SU-DHL-6 (cell line): ENCODE data around the gene MCU.

Experiments
- H2AFZ ChIP-seq: fragments of 200-600 bp; sonication (generic); 2 replicates; pipeline ENCODE4 v1.6.1; 2014; ENCODE audit warnings: low read depth, mild to moderate bottlenecking, moderate library complexity, mixed read lengths, antibody characterized with exemption, low read length; ENCODE audit not compliant: severe bottlenecking
- H3F3A ChIP-seq: fragments of 200-600 bp; shearing (Covaris generic); 2 replicates; pipeline ENCODE4 v1.6.0; 2016; ENCODE audit warnings: antibody characterized with exemption, mild to moderate bottlenecking; ENCODE audit not compliant: insufficient read depth
- H3K27ac ChIP-seq: fragments of 200-600 bp; sonication (generic); 2 replicates; pipeline ENCODE4 v1.5.1; 2016; ENCODE audit warnings: low read depth, mild to moderate bottlenecking, low read length, moderate library complexity, mixed read lengths
- H3K27me3 ChIP-seq: fragments of 200-600 bp; sonication (generic), shearing (Covaris generic); 2 replicates; pipeline ENCODE4 v1.6.0; 2014; ENCODE audit warnings: mild to moderate bottlenecking, low read length
- H3K36me3 ChIP-seq: fragments of 200-600 bp; sonication (generic); 2 replicates; pipeline ENCODE4 v1.6.1; 2014; ENCODE audit warnings: mild to moderate bottlenecking, low read length, mixed read lengths
- H3K4me2 ChIP-seq: fragments of 300-600, 200-600 bp; shearing (Covaris generic), sonication (generic); 2 replicates; pipeline ENCODE4 v1.6.0; 2014; ENCODE audit warnings: low read length, low read depth, mild to moderate bottlenecking; ENCODE audit not compliant: poor library complexity, severe bottlenecking
- H3K4me3 ChIP-seq: fragments of 200-600 bp; sonication (generic); 2 replicates; pipeline ENCODE4 v1.5.1; 2014; ENCODE audit warnings: antibody characterized with exemption, low read length, mild to moderate bottlenecking, mixed read lengths; ENCODE audit not compliant: insufficient read depth, poor library complexity, severe bottlenecking
- H3K79me2 ChIP-seq: fragments of 200-600 bp; sonication (generic); 2 replicates; pipeline ENCODE4 v1.6.1; 2014; ENCODE audit warnings: mild to moderate bottlenecking, low read length, moderate library complexity; ENCODE audit not compliant: insufficient read depth
- H3K9ac ChIP-seq: fragments of 200-600 bp; sonication (generic); 2 replicates; pipeline ENCODE4 v1.7.0; 2014; ENCODE audit warnings: mild to moderate bottlenecking, low read length
- H3K9me2 ChIP-seq: fragments of 200-600 bp; sonication (generic); replicated peaks from 2 replicates; pipeline ENCODE4 v1.6.1; 2014; ENCODE audit warnings: low read length; ENCODE audit not compliant: insufficient read depth
- H3K9me3 ChIP-seq: fragments of 200-600 bp; sonication (generic); 2 replicates; pipeline ENCODE4 v1.6.1; 2014; ENCODE audit warnings: low read length, mixed read lengths; ENCODE audit not compliant: insufficient read depth
- H4K20me1 ChIP-seq: fragments of 200-600 bp; sonication (generic); 2 replicates; pipeline ENCODE4 v1.6.1; 2014; ENCODE audit warnings: low read depth, mild to moderate bottlenecking, antibody characterized with exemption, low read length, moderate library complexity, mixed read lengths
- EZH2phosphoT487 ChIP-seq: fragments of 200-600 bp; sonication (generic), shearing (Covaris generic); conservative IDR thresholded peaks from 2 replicates; pipeline ENCODE4 v1.6.1; 2018; ENCODE audit warnings: mild to moderate bottlenecking, antibody characterized with exemption, low read length, moderate library complexity, mixed read lengths
- TF ChIP-seq, protein P1 (sequence below): fragments of 200-600 bp; sonication (generic); IDR thresholded peaks from one replicate; pipeline ENCODE4 v1.5.1; 2017; ENCODE audit warnings: antibody characterized with exemption, mild to moderate bottlenecking, low read length, moderate library complexity; ENCODE audit not compliant: insufficient read depth, poor library complexity, severe bottlenecking

MCU gene

GRCh38 chr10:72855129-72855528, 163.2 kb downstream of the MCU start:
- H3K9ac ChIP-seq, result no peak overlapping the region
- H3K79me2 ChIP-seq, result no peaks in the 10 kb centered on the region
- H3K36me3 ChIP-seq, result no peaks in the 10 kb centered on the region; the same call in 1 of the 2 replicates
- TF ChIP-seq EZH2phosphoT487, result no peak
- TF ChIP-seq, protein P1, sequence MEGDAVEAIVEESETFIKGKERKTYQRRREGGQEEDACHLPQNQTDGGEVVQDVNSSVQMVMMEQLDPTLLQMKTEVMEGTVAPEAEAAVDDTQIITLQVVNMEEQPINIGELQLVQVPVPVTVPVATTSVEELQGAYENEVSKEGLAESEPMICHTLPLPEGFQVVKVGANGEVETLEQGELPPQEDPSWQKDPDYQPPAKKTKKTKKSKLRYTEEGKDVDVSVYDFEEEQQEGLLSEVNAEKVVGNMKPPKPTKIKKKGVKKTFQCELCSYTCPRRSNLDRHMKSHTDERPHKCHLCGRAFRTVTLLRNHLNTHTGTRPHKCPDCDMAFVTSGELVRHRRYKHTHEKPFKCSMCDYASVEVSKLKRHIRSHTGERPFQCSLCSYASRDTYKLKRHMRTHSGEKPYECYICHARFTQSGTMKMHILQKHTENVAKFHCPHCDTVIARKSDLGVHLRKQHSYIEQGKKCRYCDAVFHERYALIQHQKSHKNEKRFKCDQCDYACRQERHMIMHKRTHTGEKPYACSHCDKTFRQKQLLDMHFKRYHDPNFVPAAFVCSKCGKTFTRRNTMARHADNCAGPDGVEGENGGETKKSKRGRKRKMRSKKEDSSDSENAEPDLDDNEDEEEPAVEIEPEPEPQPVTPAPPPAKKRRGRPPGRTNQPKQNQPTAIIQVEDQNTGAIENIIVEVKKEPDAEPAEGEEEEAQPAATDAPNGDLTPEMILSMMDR, result no peak
- H2AFZ ChIP-seq, result no peak overlapping the region
- H3K9me3 ChIP-seq, result peaks cover 6% of the 10 kb centered on the region; the same call in 1 of the 2 replicates
- H3K4me3 ChIP-seq, result no peak overlapping the region
- H4K20me1 ChIP-seq, result no peaks in the 10 kb centered on the region
- no peak overlapping the region for H3K4me2 ChIP-seq
- no peaks in the 10 kb centered on the region for H3K27me3 ChIP-seq
- H3K27ac ChIP-seq, result no peak overlapping the region
- H3K9me2 ChIP-seq, result no peaks in the 10 kb centered on the region
- no peaks in the 10 kb centered on the region for H3F3A ChIP-seq

- H2AFZ ChIP-seq, result no peak overlapping the region
- H3K36me3 ChIP-seq, result no peaks in the 10 kb centered on the region; the same call in 1 of the 2 replicates
- H3K9me2 ChIP-seq, result no peaks in the 10 kb centered on the region
- H3K4me3 ChIP-seq, result no peak overlapping the region
- no peak overlapping the region for H3K9ac ChIP-seq
- no peaks in the 10 kb centered on the region for H3F3A ChIP-seq
- H3K9me3 ChIP-seq, result peaks cover 6% of the 10 kb centered on the region; the same call in 1 of the 2 replicates
- H4K20me1 ChIP-seq, result no peaks in the 10 kb centered on the region
- H3K27ac ChIP-seq, result no peak overlapping the region
- no peak for TF ChIP-seq EZH2phosphoT487
- TF ChIP-seq, protein P1, result no peak
- H3K4me2 ChIP-seq, result no peak overlapping the region
- H3K27me3 ChIP-seq, result no peaks in the 10 kb centered on the region
- H3K79me2 ChIP-seq, result no peaks in the 10 kb centered on the region
Measured at GRCh38 chr10:72855790-72856189, 163.8 kb downstream of the MCU start.

DNA sequence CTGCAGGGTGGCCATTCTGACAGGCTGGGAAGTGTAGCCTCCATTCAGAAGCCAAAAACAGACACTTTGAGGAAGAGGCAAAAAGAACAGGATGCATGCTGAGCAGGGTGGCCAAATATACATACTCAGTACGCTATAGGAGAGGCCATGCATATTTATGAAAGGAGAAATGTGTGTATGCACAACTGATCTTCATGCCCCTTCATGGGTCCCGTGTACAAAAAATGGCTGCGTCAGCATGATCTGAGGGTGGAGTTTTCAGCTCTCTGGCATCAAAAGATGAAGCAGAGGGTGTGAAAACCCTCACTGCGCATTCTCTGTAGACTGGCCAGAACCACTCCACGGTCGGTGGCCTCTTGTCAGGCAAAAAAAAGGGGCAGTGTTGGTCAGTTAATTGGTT, 166.1 kb downstream of the MCU start:
- Histone ChIP-seq H3K9ac (no peak overlapping the region), H3K9me2 (no peaks in the 10 kb centered on the region), H4K20me1 (no peaks in the 10 kb centered on the region), H2AFZ (no peak overlapping the region), H3F3A (no peaks in the 10 kb centered on the region), H3K4me3 (no peak overlapping the region), H3K79me2 (no peaks in the 10 kb centered on the region), H3K27me3 (no peaks in the 10 kb centered on the region), H3K9me3 (no peaks in the 10 kb centered on the region), H3K4me2 (no peak overlapping the region), H3K36me3 (no peaks in the 10 kb centered on the region), H3K27ac (no peak overlapping the region)
- TF ChIP-seq, protein P1, result no peak
- no peak for TF ChIP-seq EZH2phosphoT487
